Fibroblast of lung (primary cell): ENCODE measurements around the gene TTI1.

ENCODE experiments used
- CTCF ChIP-seq, 2 donors: IDR thresholded peaks in 1 of 2; conservative IDR thresholded peaks in 1 of 2; 1 replicate in 1 of 2; 2 replicates in 1 of 2; pipeline ENCODE4 v1.5.1; 2011 to 2012; ENCODE audit warnings: low read length in 2 of 2, control low read depth in 1 of 2, inconsistent platforms in 1 of 2, low read depth in 1 of 2, mild to moderate bottlenecking in 1 of 2
- EZH2 ChIP-seq: IDR thresholded peaks from 2 replicates; pipeline ENCODE4 v1.5.1; 2012; ENCODE audit warnings: low read length, control low read depth, mild to moderate bottlenecking; ENCODE audit errors: missing control alignments

- TF ChIP-seq EZH2 (no peak), CTCF (conservative IDR thresholded peaks at IDR 0.05 in 1 of 2, IDR thresholded peaks at IDR 0.05 in 1 of 2; ENCODE audit: low read depth in 1 of 2, low read length in 2 of 2) (no peak)
Observed at GRCh38 chr20:38079353-38079752, 46.1 kb upstream of the TTI1 start.
